GM21447 (cell line): Measurements from ENCODE around the gene TRAP1.

Source experiments
- ATAC-seq: cut with Tn5 transposase; IDR thresholded peaks from one replicate; pipeline ENCODE4 v1.9.1; 2021; ENCODE audit not compliant: unreplicated experiment

The TRAP1 gene

GRCh38 chr16:3652373-3653195 lies 64.7 kb downstream of the TRAP1 start:
- ATAC-seq, result no peak

DNA sequence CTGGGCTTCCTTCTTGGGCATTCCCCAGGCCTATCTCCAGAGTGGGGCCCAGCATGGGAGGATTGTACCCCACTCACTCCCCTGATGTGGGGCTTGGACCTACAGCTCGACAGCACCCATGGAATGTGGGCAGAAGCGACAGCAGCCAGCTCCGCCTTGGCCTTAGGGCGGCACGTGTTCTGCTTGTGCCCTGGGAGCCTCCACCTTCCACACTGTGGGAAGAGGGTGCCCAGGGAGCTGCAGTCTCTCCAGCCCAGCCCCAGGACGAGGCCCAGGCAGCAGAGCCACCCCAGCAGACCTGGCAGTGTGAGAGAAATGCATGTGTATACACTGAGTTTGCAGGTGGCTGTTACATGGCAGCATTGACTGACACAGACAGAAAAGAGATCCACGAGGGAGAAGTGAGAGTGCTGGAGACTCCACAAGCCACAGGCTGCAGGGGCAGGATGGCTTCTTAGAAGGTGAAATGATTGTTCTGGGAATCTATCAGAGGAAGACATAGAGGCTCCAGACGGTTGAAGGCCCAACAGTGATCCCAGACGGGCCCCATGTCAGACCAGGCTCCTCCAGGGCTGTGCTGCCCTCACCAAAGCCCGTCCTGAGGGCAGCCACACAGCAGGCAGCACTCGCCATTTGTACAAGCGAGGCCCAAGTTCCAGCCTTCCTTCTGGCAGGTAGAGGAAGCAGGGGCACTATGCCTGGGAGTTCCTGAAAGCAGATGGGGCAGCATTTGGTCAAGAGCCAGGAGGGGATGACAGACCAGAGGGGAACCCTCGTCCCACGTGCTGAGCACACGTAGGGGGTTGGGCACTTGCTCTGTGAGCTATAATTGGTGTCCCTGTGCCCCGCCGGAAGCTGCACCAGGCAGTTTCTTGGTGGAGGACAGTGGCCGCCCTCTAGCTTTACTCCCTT lies 65.6 kb downstream of the TRAP1 start:
- no peak for ATAC-seq

- ATAC-seq, result no peak
Measured at GRCh38 chr16:3650631-3651265, 66.6 kb downstream of the TRAP1 start.

GRCh38 chr16:3646348-3646920 lies 70.9 kb downstream of the TRAP1 start:
- ATAC-seq, result no peak

DNA sequence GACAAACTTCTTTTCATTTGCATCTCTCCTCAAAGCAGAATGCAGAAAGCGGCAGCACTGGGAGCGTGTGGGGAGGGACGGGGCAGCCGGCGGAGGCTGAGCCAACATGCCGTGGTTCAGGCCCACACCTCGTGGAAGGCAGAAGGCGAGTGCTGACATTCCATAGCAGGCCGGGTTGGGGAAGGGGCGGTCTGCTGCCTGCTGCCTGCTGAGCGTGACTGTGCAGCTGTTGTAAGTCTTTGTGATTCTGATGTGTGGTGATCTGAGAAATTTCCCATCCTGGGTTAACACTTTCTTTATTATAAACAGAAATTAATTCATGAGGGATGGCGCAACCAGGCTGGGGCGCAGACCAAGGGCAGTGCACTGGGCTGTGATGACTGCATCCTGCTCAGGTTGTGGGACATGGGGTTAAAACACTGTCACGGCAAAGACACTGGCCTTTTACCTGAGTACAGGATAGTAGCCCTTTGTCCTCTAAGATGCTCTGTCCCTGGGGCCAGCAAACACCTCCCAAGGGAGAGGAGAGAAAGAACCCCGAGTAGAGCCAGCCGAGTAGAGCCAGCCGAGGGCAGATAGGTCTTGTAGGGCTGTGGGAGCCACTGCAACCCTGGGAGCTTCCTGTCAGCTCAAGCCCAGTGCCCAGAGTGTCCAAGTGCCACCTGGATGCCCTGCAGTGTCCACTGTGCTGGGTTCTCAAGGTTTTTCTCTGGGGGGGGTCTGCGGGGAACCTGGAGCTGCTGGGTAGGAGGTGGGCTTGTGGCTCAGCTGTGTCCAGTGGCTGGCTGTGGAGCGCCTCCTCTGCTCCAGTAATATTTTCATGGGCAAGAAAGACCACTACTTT lies 71.6 kb downstream of the TRAP1 start:
- ATAC-seq, result no peak

DNA sequence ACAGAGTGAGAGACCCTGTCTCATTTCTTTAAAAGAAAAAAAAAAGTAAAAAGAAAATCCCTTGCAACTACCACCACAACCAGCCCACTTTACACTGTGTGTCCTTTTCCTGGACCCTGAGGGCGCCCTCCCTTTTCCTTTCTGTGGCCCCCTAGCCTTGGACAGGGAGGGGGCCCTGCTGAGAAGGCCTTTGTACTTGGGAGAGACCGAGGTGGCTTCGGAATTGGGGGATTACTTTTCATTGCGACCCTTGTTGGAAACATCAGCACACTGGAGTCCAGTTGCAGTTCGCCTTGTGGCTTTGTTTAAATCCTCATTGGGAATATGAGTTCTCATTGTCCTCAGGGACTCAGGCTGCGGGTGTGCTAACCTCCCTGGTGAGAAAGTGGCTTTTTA lies 72.2 kb downstream of the TRAP1 start:
- no peak for ATAC-seq

- no peak for ATAC-seq
Measured at GRCh38 chr16:3643095-3643730, 74.1 kb downstream of the TRAP1 start.

GRCh38 chr16:3642397-3643094 lies 74.8 kb downstream of the TRAP1 start:
- no peak for ATAC-seq

DNA sequence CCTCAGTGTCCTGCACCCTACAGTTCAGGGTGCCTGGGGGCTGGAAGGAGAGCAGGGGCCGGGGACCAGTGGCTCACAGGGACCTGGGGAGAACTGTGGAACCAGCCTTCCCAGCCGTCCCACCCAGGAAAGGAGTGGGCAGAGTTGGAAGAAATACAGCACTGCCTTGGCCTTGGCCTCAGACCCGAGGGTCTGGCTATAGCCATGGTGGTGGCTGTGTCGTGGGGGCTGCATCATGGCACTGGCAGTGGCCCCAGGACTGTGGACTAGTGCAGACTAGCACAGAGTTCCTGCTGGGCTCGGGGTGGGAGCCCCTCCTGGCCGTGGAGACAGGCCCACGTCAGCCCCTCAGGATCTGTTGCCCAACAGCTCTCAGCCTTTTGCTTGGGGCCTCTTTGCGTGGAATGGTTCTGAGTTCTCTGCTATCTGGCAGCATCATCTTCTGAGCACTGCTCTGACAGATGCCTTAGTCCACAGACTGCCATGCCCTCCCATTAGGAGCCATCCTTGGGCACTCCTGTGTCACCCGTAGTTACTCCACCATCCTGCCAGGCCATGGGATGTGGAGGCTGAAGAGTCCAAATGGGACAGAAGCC lies 75.4 kb downstream of the TRAP1 start:
- no peak for ATAC-seq

DNA sequence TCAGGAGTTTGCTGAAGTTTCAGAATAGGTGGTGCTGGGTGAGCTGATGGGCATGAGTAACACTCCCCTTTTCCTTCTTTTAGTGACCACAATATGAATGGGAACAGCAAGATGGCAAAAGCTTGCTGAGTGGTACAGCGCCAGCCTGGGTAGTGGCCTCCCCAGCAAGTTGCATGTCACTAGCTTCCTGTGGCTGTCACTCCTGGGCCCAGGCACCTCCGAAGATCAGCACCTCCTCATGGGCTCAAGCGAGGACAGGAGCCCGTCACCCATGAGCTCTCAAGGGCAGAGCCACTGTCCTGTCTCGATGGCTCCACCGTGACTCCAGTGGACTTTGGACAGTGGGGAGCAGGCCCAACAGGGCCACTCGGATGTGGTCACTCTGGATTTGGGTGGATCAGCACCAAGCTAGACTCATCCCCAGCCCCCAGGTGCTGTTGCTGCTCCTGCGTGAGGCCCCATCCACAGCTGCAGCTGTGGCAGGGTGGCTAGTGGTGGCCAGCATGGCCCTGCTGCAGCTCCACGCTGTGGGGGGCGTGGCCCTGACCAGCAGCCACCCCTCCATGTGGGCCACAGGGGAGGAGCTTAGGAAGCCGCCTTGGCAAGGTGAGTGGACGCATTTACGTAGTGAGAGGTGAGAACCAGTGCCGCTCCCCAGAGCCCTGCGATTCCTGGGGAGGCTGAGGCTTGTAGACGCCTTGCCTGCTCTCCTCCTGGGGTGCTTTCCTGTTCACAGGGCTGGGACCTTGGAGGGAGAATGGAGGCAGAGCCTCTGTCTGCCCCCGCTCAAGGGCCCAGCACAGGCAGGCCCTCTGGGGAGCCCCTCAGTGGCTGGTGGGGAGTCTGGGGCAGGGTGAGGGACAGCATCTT lies 76.5 kb downstream of the TRAP1 start:
- no peak for ATAC-seq

GRCh38 chr16:3640207-3640606 lies 77.1 kb downstream of the TRAP1 start:
- no peak for ATAC-seq

DNA sequence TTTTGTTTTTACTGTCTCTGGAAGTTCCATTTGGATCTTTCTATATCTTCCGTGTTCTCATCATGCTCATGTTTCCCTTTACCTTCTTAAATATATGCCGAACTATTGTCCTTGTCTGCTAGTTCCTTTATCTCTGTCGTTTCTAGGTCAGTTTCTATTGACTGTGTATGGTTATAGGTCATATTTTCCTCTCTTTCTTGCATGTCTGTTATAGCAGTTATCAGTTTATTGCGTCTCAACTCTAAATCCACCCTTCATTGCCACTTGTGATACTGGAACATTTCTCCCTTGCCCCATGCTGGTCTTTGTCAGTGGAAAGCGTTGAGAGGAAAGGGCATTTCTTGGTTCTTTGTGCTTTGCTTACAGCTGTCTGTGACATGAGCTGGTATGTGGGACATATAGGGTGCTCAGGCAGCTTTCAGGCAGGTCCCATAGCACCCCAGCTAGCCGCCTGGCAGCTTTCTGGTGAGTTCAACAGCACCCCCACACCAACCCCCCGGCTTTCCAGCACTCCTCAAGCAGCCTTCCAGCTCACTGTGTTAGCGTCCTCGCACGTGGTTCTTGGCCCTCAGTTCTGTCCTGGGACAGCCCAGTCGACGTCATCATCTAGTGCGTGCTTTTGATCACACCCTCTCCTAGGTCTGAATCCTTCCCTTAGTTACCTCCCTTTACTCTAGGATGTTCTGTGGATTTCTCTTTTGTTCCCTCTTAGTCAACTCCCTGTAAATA lies 78.2 kb downstream of the TRAP1 start:
- ATAC-seq, result no peak

DNA sequence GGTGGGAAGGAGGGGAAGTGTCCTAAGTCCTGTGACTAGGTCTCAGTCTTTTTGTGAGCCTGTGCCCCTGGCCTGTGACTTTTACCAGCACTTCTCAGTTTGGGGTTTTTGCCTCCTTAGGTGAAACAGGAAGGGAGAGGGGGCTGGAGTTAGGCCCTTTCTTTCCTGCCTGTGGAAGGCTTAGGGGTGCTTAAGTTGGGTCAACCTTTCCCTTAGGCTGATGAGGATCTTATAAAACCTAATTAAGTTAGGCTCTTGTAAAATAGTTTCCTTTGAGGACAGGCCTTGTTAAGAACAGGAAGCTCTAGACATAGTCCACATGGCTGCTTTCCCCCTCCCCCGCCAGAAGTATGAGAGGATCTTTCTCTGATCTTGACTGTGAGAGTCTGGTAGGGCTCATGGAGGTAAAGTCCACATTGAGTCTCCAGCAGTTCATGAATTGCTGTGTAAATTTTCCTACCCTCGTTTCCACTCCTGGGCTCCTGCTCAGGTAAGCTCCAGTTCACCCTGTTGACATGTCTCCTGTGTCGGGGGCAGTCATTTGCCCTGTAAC lies 79.9 kb downstream of the TRAP1 start:
- no peak for ATAC-seq

DNA sequence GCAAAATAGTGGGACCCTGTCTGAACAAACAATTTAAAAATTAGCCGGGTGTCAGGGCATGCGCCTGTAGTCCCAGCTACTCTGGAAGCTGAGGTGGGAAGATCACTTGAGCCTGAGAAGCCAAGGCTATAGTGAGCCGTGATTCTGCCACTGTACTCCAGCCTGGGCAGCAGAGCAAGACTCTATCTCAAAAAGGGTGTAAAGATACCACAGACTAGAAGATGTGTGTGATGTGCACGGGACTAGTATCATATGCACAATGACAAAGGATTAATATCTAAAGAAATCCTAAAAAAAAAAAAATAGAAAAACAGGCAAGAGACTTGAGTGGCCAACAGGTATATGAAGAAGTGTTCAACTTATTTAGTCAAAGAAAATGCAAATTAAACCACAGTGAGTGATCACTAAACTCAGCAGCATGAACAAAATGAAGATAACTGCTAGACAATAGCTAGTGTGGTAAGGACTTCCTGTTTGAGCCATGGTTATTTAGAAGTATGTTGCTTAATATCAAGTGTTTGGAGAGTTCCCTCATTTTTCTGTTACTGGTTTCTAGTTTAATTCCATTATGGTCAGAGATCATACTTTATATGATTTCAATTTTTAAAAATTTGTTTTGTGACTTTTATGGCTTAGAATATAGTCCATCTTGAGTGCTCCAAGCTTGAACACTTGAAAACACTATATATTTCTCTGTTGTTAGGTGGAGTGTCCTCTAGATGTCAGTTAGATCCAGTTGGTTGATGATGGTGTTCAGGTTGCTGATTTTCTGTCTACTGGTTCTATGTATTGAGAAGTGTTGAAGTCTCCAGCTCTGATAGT lies 91.2 kb downstream of the TRAP1 start:
- no peak for ATAC-seq

DNA sequence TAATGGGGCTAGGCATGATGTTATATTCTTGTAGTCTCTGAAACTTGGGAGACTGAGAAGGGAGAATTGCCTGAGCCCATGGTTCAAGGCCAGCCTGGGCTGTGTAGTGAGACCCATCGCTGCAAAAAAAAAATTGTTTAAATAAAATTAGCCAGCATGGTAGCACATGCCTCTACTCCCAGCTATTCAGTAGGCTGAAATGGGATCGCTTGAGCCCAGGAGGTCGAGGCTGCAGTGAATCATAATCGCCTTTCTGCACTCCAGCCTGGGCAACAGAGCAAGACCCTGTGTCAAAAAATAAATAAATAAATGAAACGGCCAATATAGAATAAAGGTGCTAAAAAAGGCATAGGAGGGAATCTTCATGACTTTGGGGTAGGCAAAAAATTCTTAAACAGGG lies 92.0 kb downstream of the TRAP1 start:
- no peak for ATAC-seq

DNA sequence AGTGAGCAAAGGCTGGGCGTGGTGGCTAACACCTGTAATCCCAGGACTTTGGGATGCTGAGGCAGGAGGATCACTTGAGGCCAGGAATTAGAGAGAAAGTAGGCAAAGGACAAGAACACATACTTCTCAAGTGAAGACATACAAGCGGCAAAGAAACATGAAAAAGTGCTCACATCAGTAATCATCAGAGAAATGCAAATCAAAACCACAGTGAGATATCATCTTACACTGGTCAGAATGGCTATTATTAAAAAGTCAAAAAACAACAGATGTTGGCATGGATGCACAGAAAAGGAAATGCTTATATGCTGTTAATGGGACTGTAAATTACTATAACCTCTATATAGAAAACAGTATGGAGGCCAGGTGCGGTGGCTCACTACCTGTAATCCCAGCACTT lies 93.7 kb downstream of the TRAP1 start:
- ATAC-seq, result no peak
